B cell (primary cell): ENCODE data around the gene CCPG1. TPM values are rescaled to one million over a fixed set of nuclear protein-coding genes. Genes with fewer than 3 reads are reported as not detected.

Experiments used
- ATAC-seq: fragments of 200-7000 bp; cut with Tn5 transposase; one replicate; pipeline ENCODE4 v1.10.0; 2021; ENCODE audit warnings: low read depth, mild to moderate bottlenecking, moderate number of reproducible peaks, moderate library complexity
- CTCF ChIA-PET: fragments of 350-600 bp; sonication (Branson Sonifier 250); formaldehyde crosslinking; loops from one replicate; lab custom pipeline; 2021; ENCODE audit warnings: antibody characterized with exemption, inconsistent platforms; lab: Charles Lee
- POLR2A ChIA-PET: fragments of 350-600 bp; sonication (Branson Sonifier 250); formaldehyde crosslinking; loops from one replicate; lab custom pipeline; 2021; ENCODE audit warnings: antibody characterized with exemption; lab: Charles Lee
- DNase-seq: peaks from one replicate; pipeline ENCODE4 v3.0.0; 2013
- H2AFZ ChIP-seq: 2 replicates; pipeline ENCODE4 v1.6.1; 2012; ENCODE audit warnings: mild to moderate bottlenecking, low read depth, low read length; ENCODE audit not compliant: insufficient read depth, poor library complexity, severe bottlenecking
- H3K27ac ChIP-seq, 2 donors: 1 replicate in 1 of 2; 2 replicates in 1 of 2; pipeline ENCODE4 v1.5.1; 2012 to 2013; ENCODE audit warnings: low read length in 2 of 2, mild to moderate bottlenecking in 2 of 2, moderate library complexity in 1 of 2
- H3K27me3 ChIP-seq, 4 experiments: fragments of 200-600 bp in 1 of 4; sonication (generic) in 1 of 4; replicated peaks in 1 of 4; 1 replicate in 2 of 4; 2 replicates in 2 of 4; pipeline versions ENCODE4 v1.6.1 to v1.7.0; 2013 to 2016; ENCODE audit warnings: low read length in 3 of 4, mild to moderate bottlenecking in 2 of 4, mixed read lengths in 1 of 4, moderate library complexity in 1 of 4; ENCODE audit not compliant: insufficient read depth in 4 of 4, control insufficient read depth in 3 of 4; ENCODE audit errors: control extremely low read depth in 1 of 4
- H3K36me3 ChIP-seq, 2 experiments: replicated peaks in 1 of 2; 1 replicate in 1 of 2; 2 replicates in 1 of 2; pipeline versions ENCODE4 v1.6.1 to v1.7.1; 2013; ENCODE audit warnings: low read length in 1 of 2; ENCODE audit not compliant: insufficient read depth in 2 of 2, control insufficient read depth in 1 of 2; ENCODE audit errors: control extremely low read depth in 1 of 2, extremely low read depth in 1 of 2
- H3K4me1 ChIP-seq, 2 donors: fragments of 200-600 bp in 1 of 2; sonication (generic) in 1 of 2; 1 replicate in 1 of 2; 2 replicates in 1 of 2; pipeline versions ENCODE4 v1.5.1 to v1.6.1; 2013 to 2017; ENCODE audit warnings: low read length in 2 of 2; ENCODE audit not compliant: control insufficient read depth in 2 of 2, insufficient read depth in 2 of 2
- H3K4me2 ChIP-seq: replicated peaks from 2 replicates; pipeline ENCODE3; 2012; ENCODE audit warnings: mild to moderate bottlenecking, low read depth, low read length; ENCODE audit not compliant: poor library complexity, severe bottlenecking
- H3K4me3 ChIP-seq, 5 experiments: fragments of 200-600 bp in 1 of 5; sonication (generic) in 1 of 5; 1 replicate in 3 of 5; 2 replicates in 2 of 5; pipeline versions ENCODE4 v1.5.1 to v1.7.0; 2011 to 2016; ENCODE audit warnings: low read length in 4 of 5, mild to moderate bottlenecking in 4 of 5, low read depth in 2 of 5, control low read depth in 1 of 5, moderate library complexity in 1 of 5; ENCODE audit not compliant: insufficient read depth in 1 of 5; ENCODE audit errors: control extremely low read depth in 1 of 5, extremely low read depth in 1 of 5
- H3K79me2 ChIP-seq: fragments of 200-600 bp; sonication (generic); one replicate; pipeline ENCODE4 v1.6.0; 2016; ENCODE audit warnings: low read length; ENCODE audit not compliant: control insufficient read depth, insufficient read depth
- H3K9ac ChIP-seq: fragments of 200-600 bp; sonication (generic); 2 replicates; pipeline ENCODE4 v1.6.1; 2017; ENCODE audit warnings: mild to moderate bottlenecking, low read length, moderate library complexity
- H3K9me3 ChIP-seq, 3 donors: one replicate each; pipeline versions ENCODE4 v1.6.1 to v1.7.1; 2013; ENCODE audit warnings: low read length in 2 of 3; ENCODE audit not compliant: control insufficient read depth in 2 of 3, insufficient read depth in 1 of 3; ENCODE audit errors: control extremely low read depth in 1 of 3
- H4K20me1 ChIP-seq: 2 replicates; pipeline ENCODE4 v1.6.0; 2012; ENCODE audit warnings: mild to moderate bottlenecking, low read length; ENCODE audit not compliant: insufficient read depth, control insufficient read depth, poor library complexity, severe bottlenecking
- H3K27ac Mint-ChIP-seq: one replicate; pipeline ENCODE4 v1.8.0; 2021; ENCODE audit warnings: mixed read lengths
- H3K27me3 Mint-ChIP-seq: one replicate; pipeline ENCODE4 v1.8.0; 2021; ENCODE audit warnings: mixed read lengths
- H3K4me1 Mint-ChIP-seq: one replicate; pipeline ENCODE4 v1.8.0; 2021; ENCODE audit warnings: mixed read lengths
- H3K4me3 Mint-ChIP-seq: one replicate; pipeline ENCODE4 v1.8.0; 2021; ENCODE audit warnings: mixed read lengths
- H3K9me3 Mint-ChIP-seq: one replicate; pipeline ENCODE4 v1.8.0; 2022; ENCODE audit warnings: mixed read lengths; ENCODE audit not compliant: insufficient read depth
- CTCF ChIP-seq: fragments of 200-600 bp; IDR thresholded peaks from one replicate; pipeline ENCODE4 v1.8.0; 2022; ENCODE audit warnings: antibody characterized with exemption, mild to moderate bottlenecking
- EZH2 ChIP-seq: IDR thresholded peaks from 2 replicates; pipeline ENCODE4 v1.6.1; 2012; ENCODE audit warnings: borderline replicate concordance, low read depth, mild to moderate bottlenecking, moderate library complexity, low read length; ENCODE audit not compliant: insufficient read depth, poor library complexity, severe bottlenecking
- WGBS: methylation state at CpG from one replicate; pipeline ENCODE4 v1.1.5; 2013; ENCODE audit warnings: missing lambda C conversion rate; ENCODE audit not compliant: insufficient coverage; 5-methylcytosine and 5-hydroxymethylcytosine counted together
- intact Hi-C: fragments of 100-400 bp; cut with micrococcal nuclease; formaldehyde crosslinking; loops from one replicate; pipeline ENCODE4 v1.10.0; 2022
- polyA plus RNA-seq: library from polyadenylated mRNA; depleted of rRNA; stranded (reverse); fragments of >200 nt; gene quantifications from 2 replicates; pipeline ENCODE4 v1.2.3, GENCODE V29; 2012
- total RNA-seq, 2 donors: library from RNA; stranded (reverse); fragments of 120-200 nt in 1 of 2; gene quantifications; 1 replicate in 1 of 2; 2 replicates in 1 of 2; pipeline versions ENCODE4 v1.2.3 to v1.2.4, GENCODE V29; 2013 to 2022

Gene CCPG1
- total and polyA plus RNA-seq, 2 donors (not counting 1 experiment from before 2014, with no cell fraction given): 3.5 to 32.1 TPM

- ATAC-seq (no peak), DNase-seq (no peak)
- H3K27me3 ChIP-seq: no peaks in the 10 kb centered on the region
- H3K9ac ChIP-seq: no peak overlapping the region
- H3K27ac ChIP-seq: no peak overlapping the region
- H3K4me3 ChIP-seq: no peak overlapping the region
- H2AFZ ChIP-seq: no peak overlapping the region
- no peak for TF ChIP-seq CTCF
- no peak for TF ChIP-seq EZH2
- H3K4me2 ChIP-seq: no peak overlapping the region
- H3K9me3 Mint-ChIP-seq: no peaks in the 10 kb centered on the region
- peaks cover 15% of the 10 kb centered on the region for H3K4me1 Mint-ChIP-seq
- no peak overlapping the region for H3K4me3 Mint-ChIP-seq
- ChIA-PET POLR2A (no interaction called here), CTCF (interaction anchor here (3.0 kb wide), 1 partner anchor 10 kb away, joined by 9 read pairs; the partner anchor contains the start of genes CCPG1 and PIERCE2)
- H3K27me3 Mint-ChIP-seq: no peaks in the 10 kb centered on the region
- peaks cover 47% of the 10 kb centered on the region for H3K79me2 ChIP-seq
- no peaks in the 10 kb centered on the region for H3K9me3 ChIP-seq
- peaks cover 0 to 7% of the 10 kb centered on the region in 2 donors for H3K4me1 ChIP-seq
- H3K36me3 ChIP-seq: peaks cover 0 to 1% of the 10 kb centered on the region in 2 experiments
- H3K27ac Mint-ChIP-seq: no peak overlapping the region
- peaks cover 8% of the 10 kb centered on the region for H4K20me1 ChIP-seq
- WGBS: 100% methylated on average over 3 of the region's 5 CpGs
- intact Hi-C loops: no loop called here
Measured at GRCh38 chr15:55398243-55398642, 9.9 kb downstream of the CCPG1 start.

GRCh38 chr15:55394694-55395093 lies 13.5 kb downstream of the CCPG1 start:
- Histone ChIP-seq H3K27me3 (no peaks in the 10 kb centered on the region), H3K4me2 (no peak overlapping the region), H3K79me2 (peaks cover 16% of the 10 kb centered on the region), H4K20me1 (peaks cover 21% of the 10 kb centered on the region), H3K9me3 (no peaks in the 10 kb centered on the region), H3K4me3 (no peak overlapping the region), H2AFZ (no peak overlapping the region), H3K9ac (no peak overlapping the region), H3K4me1 (no peaks in the 10 kb centered on the region), H3K27ac (no peak overlapping the region), H3K36me3 (peaks cover 0 to 1% of the 10 kb centered on the region in 2 experiments)
- ChIA-PET CTCF (interaction anchor here (1.7 kb wide), 1 partner anchor 40 kb away, joined by 3 read pairs; no protein-coding TSS in a partner anchor), POLR2A (no interaction called here)
- H3K27ac Mint-ChIP-seq: no peak overlapping the region
- intact Hi-C loops: no loop called here
- no peaks in the 10 kb centered on the region for H3K9me3 Mint-ChIP-seq
- WGBS: 90% methylated on average over 1 of the region's 1 CpG
- no peak for TF ChIP-seq CTCF
- no peak for TF ChIP-seq EZH2
- peaks cover 3% of the 10 kb centered on the region for H3K4me1 Mint-ChIP-seq
- H3K27me3 Mint-ChIP-seq: no peaks in the 10 kb centered on the region
- no peak overlapping the region for H3K4me3 Mint-ChIP-seq
- ATAC-seq (no peak), DNase-seq (no peak)
